ENCODE results near the gene ZNF391.

Gene ZNF391

DNA sequence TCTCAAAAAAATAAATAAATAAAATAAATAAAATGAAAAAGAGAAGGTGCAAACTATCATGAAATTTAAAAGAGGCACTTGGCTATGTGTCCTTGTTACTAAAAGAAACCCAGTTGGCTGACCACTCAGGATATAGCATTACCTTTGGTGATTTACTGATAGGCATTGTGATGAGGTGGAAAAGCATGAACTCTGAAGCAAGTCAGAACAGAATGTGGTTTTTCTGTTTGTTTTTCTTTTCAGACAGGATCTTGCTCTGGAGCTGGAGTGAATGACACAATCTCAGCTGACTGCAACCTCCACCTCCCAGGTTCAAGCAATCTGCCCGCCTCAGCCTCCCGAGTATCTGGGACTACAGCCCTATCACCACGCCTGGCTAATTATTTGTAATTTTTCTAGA, 52.4 kb downstream of the ZNF391 start:
- H3K4me3 ChIP-seq (ENCODE audit: low read length): no peak overlapping the region
- no peak for TF ChIP-seq CTCF (conservative IDR thresholded peaks at IDR 0.05; ENCODE audit: low read length)
- DNase-seq (ENCODE audit: low read depth): no peak

- DNase-seq (ENCODE audit: low read depth): no peak
- H3K4me3 ChIP-seq (ENCODE audit: low read length): no peak overlapping the region
- TF ChIP-seq CTCF (conservative IDR thresholded peaks at IDR 0.05; ENCODE audit: low read length): no peak
Measured at GRCh38 chr6:27442932-27443331, 54.4 kb downstream of the ZNF391 start.

GRCh38 chr6:27448456-27448855, 59.9 kb downstream of the ZNF391 start:
- no peak overlapping the region for H3K4me3 ChIP-seq (ENCODE audit: low read length)
- no peak for DNase-seq (ENCODE audit: low read depth)
- TF ChIP-seq CTCF (conservative IDR thresholded peaks at IDR 0.05; ENCODE audit: low read length): no peak

DNA sequence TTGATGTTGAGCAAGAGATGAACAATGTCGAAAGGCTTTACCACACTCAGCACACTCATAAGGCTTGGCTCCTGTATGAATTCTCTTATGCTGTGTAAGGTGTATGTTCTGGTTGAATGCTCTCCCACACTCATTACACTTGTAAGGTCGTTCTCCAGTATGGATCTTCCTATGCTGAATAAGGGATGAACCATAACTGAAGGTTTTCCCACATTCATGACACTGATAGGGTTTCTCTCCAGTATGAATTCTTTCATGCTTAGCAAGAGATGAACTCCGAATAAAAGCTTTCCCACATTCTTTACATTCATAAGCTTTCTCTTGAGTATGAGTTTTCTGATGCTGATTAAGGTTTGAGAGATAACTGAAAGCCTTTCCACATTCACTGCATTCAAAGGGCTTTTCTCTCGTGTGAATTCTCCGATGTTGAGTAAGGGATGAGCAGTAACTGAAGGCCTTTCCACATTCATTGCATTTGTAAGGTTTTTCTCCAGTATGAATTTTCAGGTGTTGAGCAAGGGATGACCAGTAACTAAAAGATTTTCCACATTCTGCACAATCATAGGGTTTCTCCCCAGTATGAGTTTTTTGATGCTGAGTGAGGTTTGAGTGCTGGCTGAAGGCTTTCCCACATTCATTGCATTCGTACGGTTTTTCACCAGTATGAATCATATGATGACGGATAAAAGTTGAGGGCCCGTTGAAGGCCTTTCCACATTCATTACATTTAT, 63.3 kb downstream of the ZNF391 start:
- no peak overlapping the region for H3K4me3 ChIP-seq (ENCODE audit: low read length)
- no peak for DNase-seq (ENCODE audit: low read depth)
- TF ChIP-seq CTCF (conservative IDR thresholded peaks at IDR 0.05; ENCODE audit: low read length): no peak

- no peak for DNase-seq (ENCODE audit: low read depth)
Measured at GRCh38 chr6:27452496-27452897, 63.9 kb downstream of the ZNF391 start.

More at GRCh38 chr6:27452496-27452897, 63.9 kb downstream of the ZNF391 start:
- no peak overlapping the region for H3K4me3 ChIP-seq (ENCODE audit: low read length)
- no peak for TF ChIP-seq CTCF (conservative IDR thresholded peaks at IDR 0.05; ENCODE audit: low read length)

Measured in AG10803 (cell line).